Stimulated activated CD8-positive, alpha-beta memory T cell treated with anti-CD3 and anti-CD28 coated beads, Interleukin-4, amount 100 ng/mL, for 24 hours (primary cell): Measurements from ENCODE around the gene TRPM6.
A peak's percentile ranks its signal among the peaks of the same experiment; 100 is the strongest.
"Not testable (repeated sequence)": the region's sequence is repeated elsewhere in the genome, so short reads cannot be mapped to it uniquely, and the experiment has no call there.

Experiments used
- DNase-seq: peaks from one replicate; pipeline ENCODE4 v3.0.0-alpha.2; 2020; ENCODE audit warnings: low read depth

Gene TRPM6

DNA sequence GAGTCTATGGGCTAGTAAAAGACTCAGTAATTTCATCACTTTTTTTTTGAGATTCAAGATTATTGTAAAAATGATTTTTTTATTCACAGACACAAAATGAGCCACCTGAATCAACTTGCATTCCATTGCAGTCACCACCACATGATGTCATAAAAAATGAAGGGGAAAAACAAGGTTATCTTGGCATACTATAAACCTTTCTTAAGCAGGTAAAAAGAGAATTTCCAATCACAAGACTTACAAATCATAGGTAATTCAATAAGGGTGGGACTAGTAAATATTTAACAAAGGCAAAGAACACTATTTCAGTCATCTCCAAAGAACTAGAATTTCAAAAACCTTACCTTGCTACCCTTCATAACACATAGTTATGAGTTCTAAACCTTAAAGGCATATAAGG is 30.7 kb downstream of the TRPM6 start:
- DNase-seq: no peak

DNA sequence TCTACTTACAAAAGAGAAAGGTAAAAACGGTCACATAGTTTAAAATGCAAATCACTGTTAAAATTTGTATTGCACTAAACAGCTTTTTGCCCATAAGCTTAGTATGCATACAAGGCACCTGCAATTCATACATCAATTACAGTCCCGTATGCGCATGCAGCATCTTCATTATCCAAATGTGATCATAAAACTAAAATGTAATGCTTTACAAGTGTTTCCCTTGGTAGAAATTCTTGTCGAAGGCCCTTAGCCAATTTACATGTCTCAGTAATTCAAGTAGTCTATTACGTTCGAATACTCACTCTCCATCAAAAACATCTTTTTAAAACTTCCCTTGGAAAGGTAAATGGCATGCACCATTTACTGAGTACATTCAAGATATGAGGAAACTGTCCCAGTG is 32.6 kb downstream of the TRPM6 start:
- no peak for DNase-seq

DNA sequence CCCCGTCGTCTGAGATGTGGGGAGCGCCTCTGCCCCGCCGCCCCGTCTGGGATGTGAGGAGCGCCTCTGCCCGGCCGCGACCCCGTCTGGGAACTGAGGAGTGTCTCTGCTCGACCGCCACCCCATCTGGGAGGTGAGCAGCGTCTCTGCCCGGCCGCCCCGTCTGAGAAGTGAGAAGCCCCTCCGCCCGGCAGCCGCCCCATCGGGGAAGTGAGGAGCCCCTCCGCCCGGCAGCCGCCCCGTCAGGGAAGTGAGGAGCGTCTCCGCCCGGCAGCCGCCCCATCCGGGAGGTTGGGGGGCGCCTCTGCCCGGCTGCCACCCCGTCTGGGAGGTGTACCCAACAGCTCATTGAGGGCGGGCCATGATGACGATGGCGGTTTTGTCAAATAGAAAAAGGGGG is 34.7 kb downstream of the TRPM6 start:
- not testable (repeated sequence) for DNase-seq

DNA sequence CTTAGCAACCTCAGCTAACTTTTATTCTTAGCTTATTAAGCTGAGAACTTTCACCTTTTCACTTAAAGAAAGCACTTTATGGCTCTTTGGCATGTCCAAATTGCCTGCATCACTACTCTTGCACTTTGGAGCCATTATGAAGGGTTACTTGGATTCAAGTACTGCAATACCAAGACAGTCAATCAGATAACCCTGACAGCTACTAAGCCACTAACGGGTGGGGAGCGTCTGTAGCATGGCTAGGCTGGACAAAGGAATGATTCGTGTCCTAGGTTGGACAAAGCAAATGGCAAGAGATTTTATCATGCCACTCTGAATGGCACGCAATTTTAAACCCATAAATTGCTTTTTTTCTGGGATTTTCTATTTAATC is 39.6 kb downstream of the TRPM6 start:
- DNase-seq: no peak

DNA sequence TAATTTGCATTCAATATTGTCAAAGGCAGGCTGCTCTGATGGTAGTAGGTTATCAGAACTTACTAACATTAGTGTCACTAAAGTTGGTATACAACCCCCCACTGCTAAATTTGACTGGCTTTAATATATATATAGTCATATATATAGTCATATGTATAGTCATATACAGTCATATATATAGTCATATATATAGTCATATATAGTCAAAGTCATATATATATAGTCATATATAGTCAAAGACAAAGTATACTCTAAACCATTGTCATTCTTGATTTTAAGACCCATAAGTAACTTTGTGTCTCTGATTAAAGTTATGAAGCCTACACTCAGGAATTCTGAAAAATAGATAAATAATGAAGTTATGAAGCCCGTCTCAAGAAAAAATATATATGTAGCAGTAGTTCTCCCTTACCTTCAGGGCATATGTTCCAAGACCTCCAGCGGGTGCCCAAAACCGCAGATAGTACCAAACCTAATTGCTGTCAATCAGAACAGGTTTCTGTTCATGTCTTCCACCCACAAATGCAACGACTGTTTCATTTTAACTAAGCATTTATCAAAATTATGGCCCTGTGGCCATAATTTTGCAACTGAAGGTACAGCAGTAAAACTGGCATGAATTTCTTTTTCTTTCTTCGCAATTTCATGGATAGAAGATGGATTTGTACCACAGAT is 40.1 kb downstream of the TRPM6 start:
- no peak for DNase-seq

DNA sequence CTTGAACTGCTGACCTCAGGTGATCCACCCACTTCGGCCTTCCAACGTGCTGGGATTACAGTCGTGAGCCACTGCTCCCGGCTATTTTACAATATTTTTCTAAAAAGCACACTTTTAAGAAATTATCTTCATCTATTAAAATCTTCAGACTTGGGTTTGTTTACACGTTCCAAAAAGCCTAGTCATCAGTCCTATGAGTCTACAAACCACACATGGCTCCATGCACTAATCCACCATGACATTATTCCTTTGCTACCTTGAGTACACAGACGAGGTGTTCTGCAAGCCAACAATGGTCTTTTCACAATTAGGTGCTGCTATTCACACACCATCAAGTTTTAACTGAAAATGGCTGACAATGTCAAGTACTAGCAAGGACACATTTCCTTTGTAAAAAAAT is 41.0 kb downstream of the TRPM6 start:
- DNase-seq: no peak

DNA sequence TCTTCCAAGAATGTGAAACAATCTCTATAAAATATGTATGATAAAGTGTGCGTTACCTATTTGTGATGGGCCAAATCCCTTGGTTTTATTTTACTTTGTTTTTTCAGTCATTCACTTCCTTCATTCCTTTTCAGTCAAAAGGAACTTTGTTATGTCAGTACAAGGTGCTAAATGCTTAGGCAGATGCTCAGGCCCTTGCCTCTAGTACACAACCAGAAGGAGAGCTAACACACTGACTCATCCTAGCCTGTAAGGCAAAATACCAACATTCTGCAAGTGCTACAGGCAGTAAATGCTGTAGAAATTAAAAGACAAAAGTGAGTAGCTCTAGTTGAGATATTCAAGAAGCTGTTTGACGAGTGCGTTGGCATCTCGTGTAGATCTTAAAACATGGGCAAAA is 49.4 kb downstream of the TRPM6 start:
- no peak for DNase-seq

DNA sequence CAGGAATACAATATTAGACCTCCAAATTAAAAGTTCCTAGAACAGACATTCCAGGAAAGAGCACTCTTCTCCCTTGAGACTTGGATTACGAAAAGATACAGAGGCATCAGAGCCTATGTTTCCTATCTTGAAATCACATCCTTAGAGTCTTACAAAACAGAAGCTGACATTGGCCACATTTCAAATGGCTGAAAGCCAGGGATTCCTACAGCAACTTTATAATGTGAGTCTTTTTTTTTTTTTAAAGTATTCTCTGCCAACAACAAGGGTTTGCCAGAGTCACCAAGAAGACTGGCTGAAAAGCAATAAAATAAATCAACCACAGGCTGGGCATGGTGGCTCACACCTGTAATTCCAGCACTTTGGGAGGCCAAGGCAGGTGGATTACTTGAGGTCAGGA is 63.1 kb downstream of the TRPM6 start:
- no peak for DNase-seq

DNA sequence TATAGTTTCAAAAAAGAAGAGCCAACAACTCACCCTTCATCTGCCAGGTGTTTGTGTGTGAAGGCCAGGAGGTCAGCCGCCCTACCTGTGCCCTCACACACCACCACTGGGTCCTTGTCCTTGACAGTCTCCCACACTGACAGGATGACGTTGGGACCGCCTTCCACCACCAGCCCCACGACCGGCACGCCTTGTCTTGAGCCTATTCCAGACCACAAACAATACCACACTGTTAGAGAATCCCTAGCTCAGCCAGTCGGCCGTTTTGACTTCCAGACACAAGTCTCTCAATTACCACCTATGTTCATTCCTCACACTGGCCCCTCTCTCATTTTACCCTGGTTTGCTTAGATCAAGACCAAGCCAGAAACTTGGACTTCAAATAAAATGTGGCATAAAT is 66.1 kb downstream of the TRPM6 start:
- no peak for DNase-seq

DNA sequence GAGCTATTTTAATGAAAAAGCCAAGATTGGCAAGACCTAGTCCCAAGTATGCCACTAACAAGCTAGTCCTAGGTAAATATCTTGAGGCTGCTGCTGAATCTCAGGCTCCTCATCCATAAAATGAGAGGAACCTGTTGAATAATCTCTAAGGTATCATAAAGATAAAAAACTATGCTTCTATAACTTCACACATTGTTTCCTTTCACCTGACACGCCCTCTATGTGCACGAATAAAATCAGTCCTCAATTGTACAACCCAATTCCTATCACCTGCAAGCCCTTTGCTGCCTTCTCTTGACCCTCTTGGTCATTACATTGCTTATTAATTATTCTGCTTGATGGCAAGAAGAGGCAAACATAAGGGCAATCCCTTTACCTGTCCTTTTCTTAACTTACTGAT is 69.9 kb downstream of the TRPM6 start:
- no peak for DNase-seq

DNA sequence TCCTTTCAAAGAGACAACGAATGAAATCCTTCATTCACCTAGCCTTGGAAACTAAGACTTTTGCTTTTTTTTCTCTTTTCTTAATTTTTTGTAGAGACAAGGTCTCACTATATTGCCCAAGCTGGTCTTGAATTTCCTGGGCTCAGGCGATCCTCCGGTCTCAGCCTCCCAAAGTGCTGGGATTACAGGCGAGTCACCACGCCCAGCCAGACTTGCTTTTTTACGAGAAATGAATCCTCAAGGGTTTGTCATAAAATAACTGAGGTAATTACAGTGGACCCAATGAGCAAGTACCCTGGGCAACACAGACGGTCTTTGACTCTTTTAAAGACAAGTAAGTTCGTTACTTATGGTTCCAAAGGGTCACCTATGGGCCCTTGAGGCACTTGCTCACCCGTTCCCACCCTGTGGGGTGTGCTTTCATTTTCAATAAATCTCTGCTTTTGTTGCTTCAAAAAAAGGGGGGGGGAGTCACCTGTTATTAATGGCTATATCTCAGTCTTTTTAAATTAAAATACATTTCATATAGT is 70.4 kb downstream of the TRPM6 start:
- no peak for DNase-seq

DNA sequence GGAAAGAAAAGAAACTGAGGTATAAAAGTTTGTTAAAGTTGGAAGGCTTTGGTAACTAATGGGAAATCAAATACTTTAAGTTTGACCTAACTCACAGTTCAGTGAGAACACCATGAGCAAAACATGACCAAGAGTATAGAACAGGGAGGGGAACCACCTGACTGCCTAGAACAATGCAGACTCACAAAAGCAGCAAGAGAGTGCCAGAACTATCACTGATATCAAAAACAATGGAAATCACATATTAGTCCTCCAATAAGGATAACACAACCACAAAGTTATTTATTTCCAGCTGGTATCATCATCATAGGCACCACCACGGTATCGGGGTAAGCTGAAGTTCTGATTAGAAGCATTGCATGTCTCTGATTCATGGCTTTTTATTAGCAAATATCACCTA is 77.5 kb downstream of the TRPM6 start:
- DNase-seq: no peak

DNA sequence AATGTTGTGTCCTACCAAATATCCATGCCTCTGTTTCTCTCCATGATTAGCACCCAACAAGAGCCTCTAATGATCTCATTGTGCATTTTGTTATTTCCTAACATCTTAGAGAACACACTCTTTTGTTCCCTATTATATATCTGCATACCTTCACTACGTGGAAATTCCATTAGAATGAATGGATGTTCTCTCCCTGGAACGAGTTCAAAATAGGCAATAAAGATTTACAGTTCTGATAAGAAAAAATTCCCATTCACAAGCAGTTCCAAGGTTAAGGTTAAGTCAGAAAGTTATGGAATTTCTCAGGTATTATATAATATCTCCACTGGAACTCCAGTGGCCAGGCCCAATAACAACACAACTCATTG is 83.7 kb downstream of the TRPM6 start:
- DNase-seq: no peak

DNA sequence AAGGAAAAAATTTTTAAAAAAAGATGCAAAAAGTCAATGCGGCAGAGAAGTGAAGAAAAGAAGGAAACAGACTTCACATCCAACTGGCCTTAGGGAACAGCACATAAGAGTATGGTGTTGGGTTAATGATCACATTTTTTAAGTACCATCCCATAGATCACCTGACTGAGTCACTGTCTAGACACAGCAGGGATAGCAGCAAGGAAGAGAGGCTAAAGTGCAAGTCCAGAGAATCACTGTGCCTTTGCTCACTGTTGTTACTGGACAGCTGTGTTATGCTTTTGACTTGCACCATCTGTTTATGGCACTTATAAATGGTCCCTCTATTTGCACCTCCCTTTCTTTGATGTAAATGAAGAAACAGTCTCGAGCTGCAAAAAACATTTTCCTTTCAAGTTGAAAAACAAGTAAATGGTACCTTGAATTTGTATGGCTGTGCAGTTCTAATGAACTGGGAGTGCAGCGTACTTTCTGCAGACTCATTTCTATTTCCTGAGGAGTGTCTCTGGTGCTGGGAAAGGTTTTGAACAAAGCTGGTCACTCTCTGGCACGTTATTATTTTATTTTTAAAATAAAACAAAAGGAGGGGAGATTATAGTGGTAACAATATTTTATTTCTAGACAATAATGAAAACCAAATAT is 84.2 kb downstream of the TRPM6 start:
- no peak for DNase-seq

DNA sequence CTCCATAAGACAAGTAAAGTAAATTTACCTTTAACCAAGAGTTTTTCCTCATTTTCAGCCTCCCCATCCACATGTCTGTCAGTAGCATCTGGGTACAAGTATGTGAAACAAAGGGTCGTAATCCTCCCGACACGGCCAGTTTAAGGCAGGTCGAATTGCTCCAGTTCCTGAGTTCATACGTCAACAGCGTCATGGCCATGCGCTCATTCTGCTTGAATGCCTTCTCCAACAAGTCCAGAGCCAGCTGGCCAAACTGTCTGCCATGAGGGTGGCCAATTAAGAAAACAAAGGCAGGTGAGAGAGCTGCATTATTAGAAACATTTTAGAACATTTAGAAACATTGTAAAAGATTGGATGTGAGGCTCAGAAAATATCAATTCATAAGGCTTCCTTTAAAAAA is 87.5 kb downstream of the TRPM6 start:
- DNase-seq: no peak

DNA sequence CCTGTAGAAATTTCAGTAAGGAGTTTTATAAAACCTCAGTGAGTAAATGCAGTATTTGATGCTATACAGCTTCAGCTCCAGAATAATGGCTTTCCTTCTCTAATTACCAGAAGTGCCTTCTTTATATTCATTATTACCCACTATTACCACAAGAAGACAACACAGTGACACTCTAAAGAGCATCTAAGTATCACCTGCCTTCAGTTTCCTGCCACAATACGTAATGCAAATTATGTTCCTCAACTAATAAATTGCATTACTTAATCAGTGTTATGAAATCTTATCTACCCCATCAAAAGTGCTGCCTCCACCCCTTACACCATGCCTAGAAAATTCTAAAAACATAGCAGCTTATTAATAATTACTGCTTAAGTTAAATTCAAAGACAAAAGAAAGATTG is 91.9 kb downstream of the TRPM6 start:
- DNase-seq: no peak

DNA sequence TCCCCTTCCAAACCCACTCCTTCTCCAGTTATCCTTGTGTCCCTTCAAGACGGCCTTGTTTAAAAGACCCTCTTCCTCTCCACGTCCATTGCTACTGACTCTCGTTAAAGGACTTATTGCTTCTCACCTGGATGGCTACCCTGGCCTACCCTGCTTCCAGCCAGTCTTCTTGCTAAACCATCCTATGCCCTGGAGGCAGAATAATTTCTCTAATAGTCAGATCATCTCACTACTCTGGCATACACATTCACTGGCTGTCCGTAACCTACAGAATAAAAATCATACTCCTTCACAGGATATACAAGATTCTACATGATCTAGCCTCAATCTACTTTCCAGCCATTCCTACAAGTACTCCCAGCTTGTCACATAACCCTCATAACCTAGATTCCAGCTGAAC is 92.6 kb downstream of the TRPM6 start:
- no peak for DNase-seq

DNA sequence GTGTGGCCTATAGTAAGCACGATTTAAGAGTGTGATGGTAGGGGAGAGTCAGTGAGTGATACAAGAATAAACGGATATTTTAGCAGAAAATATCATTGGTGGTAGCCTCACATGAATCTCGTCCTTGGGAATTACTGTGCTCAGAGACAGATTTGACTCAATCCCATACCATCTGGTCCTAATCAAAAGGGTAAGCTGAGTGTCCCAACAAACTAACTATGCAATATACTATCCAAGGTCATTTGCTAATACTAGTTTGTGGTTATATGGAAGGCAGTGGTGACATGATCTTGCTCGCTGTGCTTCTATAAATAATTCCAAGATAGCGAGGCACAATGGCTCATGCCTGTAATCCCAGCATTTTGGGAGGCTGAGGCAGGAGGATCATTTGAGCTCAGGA is 103.2 kb downstream of the TRPM6 start:
- no peak for DNase-seq

DNA sequence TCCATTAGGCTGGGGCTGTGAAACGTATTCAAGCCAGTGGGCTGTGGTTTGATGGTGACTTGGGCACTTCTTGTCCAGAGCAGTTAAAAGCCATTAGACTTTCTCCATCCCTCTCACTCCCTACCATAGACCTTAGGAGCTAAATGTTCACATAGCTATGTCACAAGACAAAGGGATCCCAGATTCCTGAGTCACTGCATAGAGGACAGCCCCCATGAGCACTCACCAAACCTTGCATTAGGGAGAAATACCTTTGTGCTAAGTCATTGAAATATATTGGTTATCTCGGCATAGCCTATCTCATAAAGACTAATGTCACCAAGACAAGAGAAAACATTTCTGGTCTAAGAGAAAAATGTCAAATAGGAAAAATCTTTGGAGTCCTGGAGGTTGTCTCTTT is 104.3 kb downstream of the TRPM6 start:
- DNase-seq: no peak

DNA sequence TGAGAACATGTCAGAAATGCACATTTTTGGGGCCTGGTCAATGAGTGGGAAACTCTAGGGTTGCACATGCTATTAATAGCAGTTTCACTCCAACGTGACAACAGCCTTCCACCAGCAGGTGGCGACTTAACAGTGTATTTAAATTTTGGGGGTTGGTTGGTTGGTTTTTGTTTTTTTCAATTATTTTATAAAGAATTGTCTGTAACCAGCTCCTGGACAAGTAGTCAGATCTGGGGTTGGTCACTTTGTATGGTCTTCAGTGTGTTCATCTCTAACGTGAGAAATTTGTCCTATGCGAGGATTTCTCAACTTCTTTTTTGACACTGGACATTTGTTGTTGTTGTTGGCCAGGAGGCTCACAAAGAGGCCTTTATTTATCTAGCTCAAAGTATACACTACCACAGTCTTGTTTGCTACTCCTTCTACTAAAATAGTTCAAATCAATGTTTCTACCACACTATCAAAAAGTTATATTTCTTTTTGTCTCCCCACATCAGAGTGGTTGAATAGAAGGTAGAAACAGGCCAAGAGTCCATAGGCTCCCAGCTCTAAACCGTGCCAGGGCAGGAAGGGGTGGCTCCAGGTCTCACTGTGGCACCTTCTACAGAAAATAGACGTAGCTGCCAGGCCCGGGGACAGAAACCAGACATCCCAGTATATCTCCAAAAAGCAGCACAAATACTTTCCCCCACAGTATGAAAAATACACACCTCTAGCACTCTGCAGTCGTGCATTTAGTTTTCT is 110.4 kb downstream of the TRPM6 start:
- DNase-seq: peak; percentile 38

DNA sequence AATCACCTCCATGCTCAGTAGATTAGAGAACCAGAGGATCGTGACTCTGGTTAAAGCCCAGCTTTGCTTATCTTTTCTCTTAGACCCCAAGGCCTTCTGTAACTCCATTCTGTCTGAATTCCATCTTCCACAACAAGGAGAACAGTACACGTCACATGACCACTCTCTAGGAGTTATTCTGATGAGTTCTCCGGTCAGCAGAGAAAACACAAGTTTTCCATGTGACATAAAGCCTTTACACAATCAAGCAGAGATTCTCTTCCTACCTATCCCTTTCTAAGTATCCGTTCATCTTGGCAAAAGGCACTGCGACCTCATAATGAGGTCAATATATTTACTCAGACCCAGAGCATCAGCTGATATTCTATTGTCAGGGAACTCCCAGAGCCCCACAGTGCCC is 112.3 kb downstream of the TRPM6 start:
- DNase-seq: no peak

DNA sequence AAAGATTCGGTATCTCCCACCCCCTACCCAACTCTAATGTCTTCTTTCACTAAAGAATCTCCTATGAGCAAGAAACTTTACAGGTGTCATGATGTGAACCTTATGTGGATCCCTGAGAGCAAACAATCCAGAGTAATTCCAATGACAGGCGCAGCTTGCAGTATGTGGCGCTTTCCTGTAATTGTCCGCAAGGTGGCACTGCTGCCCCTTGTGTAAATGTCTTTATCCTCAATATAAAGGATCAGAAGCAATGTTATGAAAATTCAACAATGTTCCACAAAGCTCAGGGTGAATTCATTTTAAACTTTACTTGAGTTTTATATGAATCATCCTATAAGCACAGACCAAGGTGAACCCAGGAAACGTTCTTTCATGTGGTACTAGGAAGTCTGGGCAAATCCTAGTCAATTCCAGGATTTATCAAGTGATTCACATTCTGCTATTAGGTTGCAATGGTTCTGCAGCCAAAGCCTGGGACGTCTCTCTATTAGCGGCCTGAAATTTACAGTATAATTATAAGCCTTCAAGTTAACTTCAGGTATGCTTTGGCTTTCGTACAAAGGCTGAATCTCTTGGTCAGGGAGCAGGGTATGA is 113.7 kb downstream of the TRPM6 start:
- DNase-seq: peak; percentile 41

DNA sequence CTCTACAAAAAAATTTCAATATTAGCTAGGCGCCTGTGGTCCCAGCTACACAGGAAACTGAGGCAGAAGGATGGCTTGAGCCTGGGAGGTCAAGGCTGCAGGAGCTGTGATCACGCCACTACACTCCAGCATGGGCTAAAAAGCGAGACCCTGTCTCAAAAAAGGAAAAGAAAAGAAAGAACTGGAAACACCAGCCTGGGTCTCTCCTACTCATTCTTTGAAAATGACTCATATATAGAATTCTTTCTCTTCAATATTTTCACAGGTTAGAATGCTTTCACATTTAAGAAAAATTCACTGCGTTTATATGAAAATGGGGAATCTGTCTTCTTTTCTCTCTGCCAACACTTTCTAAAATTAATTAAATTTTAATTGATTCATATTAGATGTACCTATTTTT is 115.6 kb downstream of the TRPM6 start:
- DNase-seq: no peak
